ENCODE data around the gene TIGD4. TPM values are rescaled to one million over a fixed set of nuclear protein-coding genes. Genes with fewer than 3 reads are reported as not detected.

Gene TIGD4
- total RNA-seq, 1 experiment from 2014 or later = 1.9 TPM

- Mint-ChIP-seq H3K4me1 (peaks cover 31% of the 10 kb centered on the region), H3K36me3 (no peaks in the 10 kb centered on the region), H3K9me3 (no peaks in the 10 kb centered on the region), H3K27me3 (ENCODE audit: low read depth) (no peaks in the 10 kb centered on the region), H3K4me3 (no peak overlapping the region), H3K27ac (no peak overlapping the region)
- CTCF ChIA-PET = no interaction called here
- POLR2A ChIA-PET = interaction anchor here (0.7 kb wide), 1 partner anchor 11 kb away, joined by 3 read pairs; no protein-coding TSS in a partner anchor
- ATAC-seq (no peak), DNase-seq (ENCODE audit: low spot score) (no peak)
- TF ChIP-seq SP1 (CRISPR knock-in tag; conservative IDR thresholded peaks at IDR 0.05) (no peak), CTCF (IDR thresholded peaks at IDR 0.05) (no peak), ESRRA (CRISPR knock-in tag; IDR thresholded peaks at IDR 0.05; ENCODE audit: borderline replicate concordance) (no peak), TEAD4 (CRISPR knock-in tag; IDR thresholded peaks at IDR 0.05) (no peak), AFF4 (CRISPR knock-in tag; IDR thresholded peaks at IDR 0.05; ENCODE audit: borderline replicate concordance) (no peak), STAT6 (CRISPR knock-in tag; conservative IDR thresholded peaks at IDR 0.05; ENCODE audit: low read depth) (no peak), USF2 (CRISPR knock-in tag; IDR thresholded peaks at IDR 0.05) (no peak), ATF3 (CRISPR knock-in tag; conservative IDR thresholded peaks at IDR 0.05) (no peak), KAT7 (CRISPR knock-in tag; IDR thresholded peaks at IDR 0.05; ENCODE audit: borderline replicate concordance) (no peak), ARID4B (CRISPR knock-in tag; IDR thresholded peaks at IDR 0.05; ENCODE audit: borderline replicate concordance) (no peak), ZNF532 (CRISPR knock-in tag; IDR thresholded peaks at IDR 0.05; ENCODE audit: borderline replicate concordance) (no peak), ZNF512 (CRISPR knock-in tag; IDR thresholded peaks at IDR 0.05; ENCODE audit: borderline replicate concordance) (no peak), MYBL2 (CRISPR knock-in tag; IDR thresholded peaks at IDR 0.05) (no peak), USF1 (CRISPR knock-in tag; IDR thresholded peaks at IDR 0.05) (no peak), OVOL2 (CRISPR knock-in tag; IDR thresholded peaks at IDR 0.05; ENCODE audit: borderline replicate concordance) (no peak), MXD4 (CRISPR knock-in tag; IDR thresholded peaks at IDR 0.05; ENCODE audit: borderline replicate concordance) (no peak)
These were observed 16.4 kb upstream of the TIGD4 start for GRCh38 chr4:152795891-152796290.
